Activated naive CD4-positive, alpha-beta T cell treated with anti-CD3 and anti-CD28 coated beads, Interleukin-2, amount 10 ng/mL, durations not matched to agents 7 days and 5 days (primary cell): ENCODE results near the gene MT1M.

Experiments
- CTCF ChIA-PET: fragments of 350-600 bp; sonication (Branson Sonifier 250); formaldehyde crosslinking; loops from one replicate; lab custom pipeline; 2021; ENCODE audit warnings: antibody characterized with exemption; lab: Charles Lee
- DNase-seq: peaks from one replicate; pipeline ENCODE4 v3.0.0-alpha.2; 2020
- H3K27ac Mint-ChIP-seq: one replicate; pipeline ENCODE4 v1.8.0; 2021; ENCODE audit warnings: mild to moderate bottlenecking, moderate library complexity, mixed read lengths
- H3K27me3 Mint-ChIP-seq: one replicate; pipeline ENCODE4 v1.8.0; 2021; ENCODE audit warnings: mild to moderate bottlenecking, mixed read lengths
- H3K36me3 Mint-ChIP-seq: one replicate; pipeline ENCODE4 v1.8.0; 2021; ENCODE audit warnings: mixed read lengths
- H3K4me1 Mint-ChIP-seq: one replicate; pipeline ENCODE4 v1.8.0; 2021; ENCODE audit warnings: mixed read lengths
- H3K4me3 Mint-ChIP-seq: one replicate; pipeline ENCODE4 v1.8.0; 2021; ENCODE audit warnings: mild to moderate bottlenecking, moderate library complexity, mixed read lengths
- H3K9me3 Mint-ChIP-seq: one replicate; pipeline ENCODE4 v1.8.0; 2021; ENCODE audit warnings: mixed read lengths

MT1M gene

DNA sequence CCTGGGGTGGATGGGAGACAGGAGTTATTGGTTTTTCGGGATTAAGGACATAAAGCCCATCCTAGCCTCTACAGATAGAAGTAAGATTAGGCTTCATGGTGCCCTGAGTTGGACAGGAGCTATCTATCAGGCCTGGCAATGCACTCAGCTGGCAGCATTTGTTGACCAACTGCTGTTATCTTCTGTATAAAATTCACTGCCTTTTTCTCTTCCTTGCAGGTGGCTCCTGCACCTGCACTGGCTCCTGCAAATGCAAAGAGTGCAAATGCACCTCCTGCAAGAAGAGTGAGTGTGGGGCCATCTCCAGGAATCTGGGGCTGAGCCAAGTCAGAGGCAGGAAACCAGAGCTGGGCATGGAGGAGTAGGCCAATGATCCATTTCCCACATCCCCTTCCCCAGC lies 6.6 kb downstream of the MT1M start:
- no peak overlapping the region for H3K4me3 Mint-ChIP-seq
- H3K27ac Mint-ChIP-seq, result no peak overlapping the region
- no peaks in the 10 kb centered on the region for H3K36me3 Mint-ChIP-seq
- H3K27me3 Mint-ChIP-seq, result peaks cover 95% of the 10 kb centered on the region
- DNase-seq, result no peak
- no peaks in the 10 kb centered on the region for H3K9me3 Mint-ChIP-seq
- CTCF ChIA-PET, result interaction anchor here (1.0 to 1.6 kb wide), 2 partner anchors 38 to 64 kb away, joined by 3 to 4 read pairs; no protein-coding TSS in a partner anchor
- peaks cover 49% of the 10 kb centered on the region for H3K4me1 Mint-ChIP-seq

DNA sequence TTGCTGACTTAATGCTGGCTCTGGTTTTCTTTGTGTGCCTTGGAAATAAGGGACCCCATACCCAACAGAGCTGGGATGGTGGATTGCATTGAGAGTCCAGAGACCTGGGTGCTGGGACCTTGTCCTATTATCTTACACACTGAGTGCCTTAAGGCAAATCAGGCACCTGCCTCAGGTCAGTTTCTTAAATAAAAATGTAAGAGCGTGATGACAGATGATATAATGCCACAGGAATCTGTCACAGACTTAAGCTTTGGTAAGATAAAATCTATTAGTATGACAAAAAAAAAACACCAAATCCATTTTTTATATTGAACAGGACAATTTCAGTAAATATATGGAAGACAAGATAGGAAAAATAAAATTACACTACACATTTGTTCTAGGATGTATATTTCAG lies 7.6 kb downstream of the MT1M start:
- Mint-ChIP-seq H3K36me3 (no peaks in the 10 kb centered on the region), H3K4me1 (peaks cover 51% of the 10 kb centered on the region), H3K27me3 (peaks cover 95% of the 10 kb centered on the region), H3K9me3 (no peaks in the 10 kb centered on the region), H3K27ac (no peak overlapping the region), H3K4me3 (no peak overlapping the region)
- no peak for DNase-seq
- CTCF ChIA-PET, result interaction anchor here (1.0 kb wide), 1 partner anchor 62 kb away, joined by 3 read pairs; no protein-coding TSS in a partner anchor

DNA sequence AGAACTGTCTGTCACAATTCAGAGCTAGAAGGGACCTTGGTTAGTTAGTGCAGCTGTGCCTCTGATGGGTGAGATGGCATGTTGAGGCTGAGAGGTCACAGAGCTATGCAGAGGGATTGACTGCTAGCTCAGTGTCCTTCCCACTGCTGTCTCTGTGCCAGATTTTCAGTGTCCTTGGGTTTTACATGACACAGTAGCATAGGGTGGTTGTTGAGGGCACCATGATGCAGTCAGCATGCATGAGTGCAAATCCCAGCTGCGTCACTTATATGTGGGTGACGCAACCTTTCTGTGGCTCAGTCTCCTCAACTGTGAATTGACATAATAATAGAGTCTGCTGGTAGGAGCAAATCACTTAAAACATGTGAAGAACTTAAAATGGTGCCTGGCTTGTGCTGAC lies 8.7 kb downstream of the MT1M start:
- peaks cover 94% of the 10 kb centered on the region for H3K27me3 Mint-ChIP-seq
- no peak overlapping the region for H3K27ac Mint-ChIP-seq
- no peak overlapping the region for H3K4me3 Mint-ChIP-seq
- DNase-seq, result no peak
- H3K36me3 Mint-ChIP-seq, result no peaks in the 10 kb centered on the region
- no peaks in the 10 kb centered on the region for H3K9me3 Mint-ChIP-seq
- peaks cover 43% of the 10 kb centered on the region for H3K4me1 Mint-ChIP-seq
- CTCF ChIA-PET, result interaction anchor here (1.1 to 3.7 kb wide), 4 partner anchors 10 to 64 kb away, joined by 4 to 15 read pairs (median 9); no protein-coding TSS in a partner anchor

DNA sequence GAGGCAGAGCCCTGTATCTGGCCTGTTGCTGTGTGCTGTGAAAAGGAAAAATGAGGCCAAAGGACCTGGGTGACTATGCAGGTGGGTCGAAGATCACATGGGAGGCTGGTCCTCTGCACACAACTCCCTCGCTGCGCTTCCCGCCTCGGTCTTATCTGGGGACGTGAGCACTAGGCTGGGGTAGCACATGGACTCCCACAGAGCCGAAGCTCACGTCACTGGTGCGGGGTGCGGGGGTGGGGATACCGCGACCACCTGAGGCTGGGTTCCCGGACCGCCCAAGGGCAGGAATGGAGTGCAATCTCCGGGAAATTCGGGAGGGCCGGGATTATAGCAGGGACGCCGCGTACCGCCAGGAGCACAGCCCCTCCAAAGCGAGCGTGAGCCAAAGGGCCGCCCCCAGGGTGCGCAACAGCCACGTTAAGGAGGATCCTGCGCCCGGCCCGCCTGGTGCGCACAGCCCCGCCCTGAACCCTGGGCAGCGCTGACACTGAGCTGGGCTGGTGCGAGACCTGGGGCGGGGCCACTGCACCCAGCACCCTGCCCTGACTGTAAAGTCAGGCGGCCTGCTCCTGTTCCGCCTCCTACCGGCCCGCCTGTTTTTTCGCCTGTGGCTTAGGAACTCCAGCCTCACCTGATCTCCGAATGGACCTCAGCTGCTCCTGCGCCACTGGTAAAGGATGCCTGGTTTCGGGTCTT lies 10.8 kb downstream of the MT1M start:
- Mint-ChIP-seq H3K4me3 (peak overlapping the region; percentile 64), H3K27ac (no peak overlapping the region), H3K36me3 (no peaks in the 10 kb centered on the region), H3K9me3 (no peaks in the 10 kb centered on the region), H3K4me1 (peaks cover 28% of the 10 kb centered on the region), H3K27me3 (peaks cover 91% of the 10 kb centered on the region)
- CTCF ChIA-PET, result interaction anchor here (0.7 to 3.7 kb wide), 20 partner anchors 9 to 143 kb away, joined by 3 to 15 read pairs (median 4); partner anchors contain the start of genes MT1E and MT2A
- DNase-seq, result peak; percentile 88

DNA sequence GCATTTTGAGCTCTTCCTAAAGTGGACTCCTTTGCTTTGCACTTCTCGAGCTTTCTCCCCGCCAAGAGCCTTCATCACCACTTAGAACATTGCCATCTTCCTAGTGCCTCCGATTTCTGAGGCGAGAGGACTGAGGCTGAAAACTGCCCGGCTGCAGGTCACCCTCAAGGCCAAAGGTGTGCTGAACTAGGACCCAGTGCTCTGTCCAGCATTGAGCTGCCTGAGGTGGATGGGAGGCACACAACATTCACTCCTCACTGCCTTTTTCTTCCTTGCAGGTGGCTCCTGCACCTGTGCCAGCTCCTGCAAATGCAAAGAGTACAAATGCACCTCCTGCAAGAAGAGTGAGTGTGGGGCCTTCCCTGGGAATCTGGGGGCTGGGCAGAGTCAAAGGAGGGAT lies 11.4 kb downstream of the MT1M start:
- Mint-ChIP-seq H3K27me3 (peaks cover 91% of the 10 kb centered on the region), H3K36me3 (no peaks in the 10 kb centered on the region), H3K4me3 (peak overlapping the region; percentile 64), H3K9me3 (no peaks in the 10 kb centered on the region), H3K27ac (no peak overlapping the region), H3K4me1 (peaks cover 25% of the 10 kb centered on the region)
- CTCF ChIA-PET, result interaction anchor here (0.7 to 3.7 kb wide), 20 partner anchors 9 to 143 kb away, joined by 3 to 15 read pairs (median 4); partner anchors contain the start of genes MT1E and MT2A
- DNase-seq, result no peak

DNA sequence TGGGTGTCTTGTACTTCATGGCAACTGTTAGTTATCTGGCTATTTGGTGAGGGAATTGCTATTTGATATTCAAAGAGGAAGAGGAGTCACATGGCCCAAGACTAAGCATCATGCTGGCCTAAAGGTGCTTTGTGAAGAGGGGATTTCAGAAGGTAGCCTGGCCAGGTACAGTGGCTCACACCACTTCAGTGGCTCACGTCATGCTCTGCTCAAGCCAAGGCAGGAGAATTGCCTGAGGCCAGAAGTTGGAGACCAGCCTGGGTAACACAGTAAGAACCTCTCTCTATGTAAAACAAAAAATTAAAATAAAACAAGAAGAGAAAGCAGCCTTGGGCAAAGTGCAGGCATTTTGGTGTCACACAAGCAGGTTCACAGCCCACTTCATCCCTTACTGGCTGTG lies 12.9 kb downstream of the MT1M start:
- H3K4me3 Mint-ChIP-seq, result no peak overlapping the region
- DNase-seq, result no peak
- H3K4me1 Mint-ChIP-seq, result peaks cover 25% of the 10 kb centered on the region
- H3K36me3 Mint-ChIP-seq, result no peaks in the 10 kb centered on the region
- no peaks in the 10 kb centered on the region for H3K9me3 Mint-ChIP-seq
- no peak overlapping the region for H3K27ac Mint-ChIP-seq
- H3K27me3 Mint-ChIP-seq, result peaks cover 87% of the 10 kb centered on the region
- CTCF ChIA-PET, result interaction anchor here (1.8 kb wide), 1 partner anchor 19 kb away, joined by 4 read pairs; the partner anchor contains the start of gene MT1E

DNA sequence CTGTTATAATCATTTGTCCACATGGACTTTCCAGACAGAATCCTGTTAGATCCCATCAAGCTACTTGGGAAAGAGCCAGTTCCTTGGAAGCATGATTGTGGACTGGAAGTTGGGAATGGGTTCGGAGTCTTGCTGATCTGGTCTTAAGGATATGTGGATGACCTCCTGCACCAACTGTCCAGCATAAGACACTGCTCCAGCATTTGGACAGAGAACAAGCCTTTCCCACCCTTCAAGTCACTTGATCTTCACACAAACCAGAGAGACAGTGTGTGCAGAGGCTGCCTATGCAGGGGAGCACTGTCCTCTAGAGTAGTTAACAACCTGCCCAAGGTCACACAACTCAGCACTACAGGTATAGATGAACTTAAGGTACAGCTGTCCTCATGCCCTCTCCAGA lies 13.4 kb downstream of the MT1M start:
- H3K36me3 Mint-ChIP-seq, result no peaks in the 10 kb centered on the region
- peaks cover 25% of the 10 kb centered on the region for H3K4me1 Mint-ChIP-seq
- H3K27me3 Mint-ChIP-seq, result peaks cover 87% of the 10 kb centered on the region
- CTCF ChIA-PET, result no interaction called here
- H3K27ac Mint-ChIP-seq, result no peak overlapping the region
- no peak for DNase-seq
- H3K9me3 Mint-ChIP-seq, result no peaks in the 10 kb centered on the region
- H3K4me3 Mint-ChIP-seq, result no peak overlapping the region

DNA sequence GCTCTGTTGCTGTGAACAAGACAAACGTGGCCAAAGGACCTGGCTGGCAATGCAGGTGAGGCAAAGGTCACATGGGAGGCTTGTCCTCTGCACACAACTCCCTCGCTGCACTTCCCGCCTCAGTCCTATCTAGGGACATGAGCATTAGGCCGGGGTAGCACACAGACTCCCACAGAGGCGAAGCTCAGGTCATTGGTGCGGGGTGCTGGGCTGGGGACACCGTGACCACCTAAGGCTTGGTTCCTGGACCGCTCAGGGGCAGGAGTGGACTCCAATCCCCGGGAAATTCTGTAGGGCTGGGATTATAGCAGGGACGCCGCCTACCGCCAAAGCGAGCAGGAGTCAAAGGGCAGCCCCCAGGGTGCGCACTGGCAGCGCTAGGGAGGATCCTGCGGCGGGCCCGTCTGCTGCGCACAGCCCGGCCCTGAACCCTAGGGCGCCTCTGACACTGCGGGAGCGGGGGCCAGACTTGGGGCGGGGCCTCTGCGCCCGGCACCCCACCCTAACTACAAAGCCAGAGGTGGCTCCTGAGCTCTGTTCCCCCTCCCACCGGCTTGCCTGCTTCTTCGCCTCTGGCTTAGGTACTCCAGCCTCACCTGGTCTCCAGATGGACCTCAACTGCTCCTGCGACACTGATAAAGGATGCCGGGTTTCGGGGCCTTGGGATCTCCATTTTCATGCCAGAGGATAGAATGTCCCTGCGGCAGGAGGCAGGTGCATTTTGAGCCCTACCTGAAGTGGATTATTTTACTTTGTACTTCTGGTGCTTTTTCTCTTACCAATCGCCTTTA lies 15.4 kb downstream of the MT1M start:
- DNase-seq, result no peak
- peaks cover 92% of the 10 kb centered on the region for H3K27me3 Mint-ChIP-seq
- peaks cover 19% of the 10 kb centered on the region for H3K4me1 Mint-ChIP-seq
- H3K9me3 Mint-ChIP-seq, result no peaks in the 10 kb centered on the region
- no peak overlapping the region for H3K4me3 Mint-ChIP-seq
- H3K27ac Mint-ChIP-seq, result no peak overlapping the region
- no peaks in the 10 kb centered on the region for H3K36me3 Mint-ChIP-seq
- CTCF ChIA-PET, result no interaction called here

DNA sequence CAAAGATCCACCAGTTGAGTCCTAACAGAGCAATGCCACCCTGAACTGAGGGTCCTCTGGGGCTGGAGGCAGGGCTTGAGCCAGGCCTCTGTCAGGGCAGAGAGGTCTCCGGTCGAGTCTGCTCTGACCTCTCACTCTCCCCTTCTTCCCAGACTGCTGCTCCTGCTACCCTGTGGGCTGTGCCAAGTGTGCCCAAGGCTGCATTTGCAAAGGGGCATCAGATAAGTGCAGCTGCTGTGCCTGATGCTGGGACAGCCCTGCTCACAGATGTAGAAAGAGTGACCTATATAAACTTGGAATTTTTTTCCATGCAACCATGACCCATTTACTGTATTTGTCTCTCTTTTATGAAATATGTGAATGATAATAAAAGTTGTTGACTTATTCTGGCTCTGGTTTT lies 16.8 kb downstream of the MT1M start:
- Mint-ChIP-seq H3K27me3 (peaks cover 91% of the 10 kb centered on the region), H3K9me3 (no peaks in the 10 kb centered on the region), H3K4me3 (no peak overlapping the region), H3K4me1 (peaks cover 4% of the 10 kb centered on the region), H3K27ac (no peak overlapping the region), H3K36me3 (no peaks in the 10 kb centered on the region)
- CTCF ChIA-PET, result no interaction called here
- no peak for DNase-seq

DNA sequence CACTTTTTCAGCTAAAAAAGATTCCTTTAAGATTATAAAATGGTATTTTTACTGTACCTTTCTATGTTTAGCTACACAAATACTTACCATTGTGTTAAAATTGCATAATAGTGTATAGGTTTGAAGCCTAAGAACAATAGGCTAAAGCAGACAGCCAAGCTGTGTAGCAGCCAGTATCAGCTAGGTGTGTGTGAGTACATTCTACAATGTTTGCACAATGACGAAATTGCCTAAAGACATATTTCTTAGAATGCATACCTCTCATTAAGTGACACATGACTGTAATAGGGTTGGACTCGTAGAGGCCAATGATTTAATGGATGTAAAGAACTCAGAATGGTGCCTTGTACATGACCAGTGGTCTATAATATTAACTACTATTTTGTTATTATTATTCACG lies 17.4 kb downstream of the MT1M start:
- no peaks in the 10 kb centered on the region for H3K36me3 Mint-ChIP-seq
- DNase-seq, result no peak
- H3K4me3 Mint-ChIP-seq, result no peak overlapping the region
- H3K9me3 Mint-ChIP-seq, result no peaks in the 10 kb centered on the region
- no peaks in the 10 kb centered on the region for H3K4me1 Mint-ChIP-seq
- no peak overlapping the region for H3K27ac Mint-ChIP-seq
- CTCF ChIA-PET, result no interaction called here
- H3K27me3 Mint-ChIP-seq, result peaks cover 91% of the 10 kb centered on the region

DNA sequence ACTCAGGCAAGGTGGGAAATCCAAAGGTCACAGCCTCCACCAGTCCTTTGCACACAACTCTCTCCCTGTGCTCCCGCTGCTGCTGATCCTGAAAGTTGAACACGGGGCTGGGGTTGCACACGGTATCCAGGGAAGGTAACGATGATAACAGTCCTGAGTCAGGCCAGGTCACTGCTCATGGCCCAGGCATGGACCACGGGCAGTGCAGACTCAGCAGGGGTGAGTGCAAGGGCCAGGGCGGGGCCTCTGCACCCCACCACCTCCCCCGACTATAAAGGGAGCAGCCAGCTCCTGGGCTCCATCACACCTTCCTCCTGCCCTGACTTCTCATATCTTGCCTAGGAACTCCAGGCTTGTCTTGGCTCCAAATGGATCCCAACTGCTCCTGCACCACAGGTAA lies 19.1 kb downstream of the MT1M start, which contains the start of gene MT1B:
TSS of gene MT1B (plus strand) at position 301 of the 400 bp plus-strand sequence. CDS start at position 369, 68 bp downstream.
- Mint-ChIP-seq H3K4me3 (no peak within 1 kb of the TSS), H3K4me1 (no peaks in the 10 kb centered on the region), H3K27ac (no peak within 1 kb of the TSS), H3K36me3 (no peaks in the 10 kb centered on the region), H3K27me3 (peaks cover 85% of the 10 kb centered on the region), H3K9me3 (no peaks in the 10 kb centered on the region)
- no peak for DNase-seq
- CTCF ChIA-PET, result interaction anchor here (1.4 kb wide), 1 partner anchor 8 kb away, joined by 4 read pairs; no protein-coding TSS in a partner anchor

DNA sequence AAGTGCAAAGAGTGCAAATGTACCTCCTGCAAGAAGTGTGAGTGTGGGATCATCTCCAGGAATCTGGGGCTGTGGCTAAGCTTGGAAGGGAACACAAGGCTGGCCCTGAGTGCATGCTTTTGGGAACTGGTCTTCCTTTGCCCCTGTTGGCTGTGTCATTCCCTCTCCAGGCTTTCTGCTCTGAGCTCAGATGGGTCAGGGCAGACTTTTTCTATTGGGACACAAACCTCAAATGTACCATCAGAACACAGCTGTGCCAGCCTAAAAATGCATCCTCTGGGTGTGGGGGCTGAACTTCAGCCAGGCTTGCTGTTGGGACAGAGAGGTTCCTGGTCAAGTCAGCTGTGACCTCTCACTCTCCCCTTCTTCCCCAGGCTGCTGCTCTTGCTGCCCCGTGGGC lies 20.1 kb downstream of the MT1M start:
- peaks cover 81% of the 10 kb centered on the region for H3K27me3 Mint-ChIP-seq
- H3K4me1 Mint-ChIP-seq, result peaks cover 6% of the 10 kb centered on the region
- no peaks in the 10 kb centered on the region for H3K36me3 Mint-ChIP-seq
- DNase-seq, result no peak
- no peaks in the 10 kb centered on the region for H3K9me3 Mint-ChIP-seq
- no peak overlapping the region for H3K4me3 Mint-ChIP-seq
- no peak overlapping the region for H3K27ac Mint-ChIP-seq
- CTCF ChIA-PET, result interaction anchor here (1.4 to 1.5 kb wide), 2 partner anchors 9 to 52 kb away, joined by 3 to 4 read pairs; no protein-coding TSS in a partner anchor

DNA sequence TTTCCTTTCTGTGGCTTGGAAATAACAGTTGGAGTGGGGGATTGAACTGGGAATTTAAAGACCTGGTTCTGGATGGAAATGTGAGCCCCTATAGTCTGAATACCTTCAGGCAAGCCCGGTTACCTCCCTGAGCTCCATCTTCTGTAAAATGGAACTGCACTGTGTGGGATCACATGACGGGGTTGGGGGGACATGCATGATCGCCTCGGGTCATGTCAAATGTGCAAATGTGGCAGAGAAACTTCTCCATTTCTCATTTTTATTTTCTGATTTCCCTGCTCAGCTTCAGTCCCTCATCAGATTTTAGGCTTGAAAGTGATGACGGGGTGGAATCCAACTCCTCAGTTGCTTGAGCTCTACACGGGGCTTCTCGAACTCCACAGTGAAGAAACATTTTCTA lies 20.8 kb downstream of the MT1M start:
- peaks cover 2% of the 10 kb centered on the region for H3K36me3 Mint-ChIP-seq
- H3K4me1 Mint-ChIP-seq, result peaks cover 11% of the 10 kb centered on the region
- H3K27me3 Mint-ChIP-seq, result peaks cover 79% of the 10 kb centered on the region
- no peaks in the 10 kb centered on the region for H3K9me3 Mint-ChIP-seq
- H3K4me3 Mint-ChIP-seq, result no peak overlapping the region
- DNase-seq, result no peak
- CTCF ChIA-PET, result interaction anchor here (1.4 to 1.5 kb wide), 2 partner anchors 10 to 52 kb away, joined by 3 to 4 read pairs; no protein-coding TSS in a partner anchor
- no peak overlapping the region for H3K27ac Mint-ChIP-seq
